ENCODE results near the gene CD276.
A peak's percentile ranks its signal among the peaks of the same experiment; 100 is the strongest.
"Not testable (repeated sequence)": the region's sequence is repeated elsewhere in the genome, so short reads cannot be mapped to it uniquely, and the experiment has no call there.

CD276 gene

GRCh38 chr15:73683777-73684580 lies at the start of gene CD276:
TSS of gene CD276 (plus strand) at chr15:73684383. CDS start at chr15:73699640, 15,257 bp downstream.
- no peak for DNase-seq (ENCODE audit: low spot score)

GRCh38 chr15:73637527-73637926 lies 46.7 kb upstream of the CD276 start:
- DNase-seq (ENCODE audit: low spot score): no peak

GRCh38 chr15:73639464-73639863 lies 44.7 kb upstream of the CD276 start:
- DNase-seq (ENCODE audit: low spot score): not testable (repeated sequence)

- no peak for DNase-seq (ENCODE audit: low spot score)
Observed at GRCh38 chr15:73647259-73648013, 36.7 kb upstream of the CD276 start.

GRCh38 chr15:73648014-73648295 lies 36.2 kb upstream of the CD276 start:
- DNase-seq (ENCODE audit: low spot score): no peak

- DNase-seq (ENCODE audit: low spot score): peak; percentile 60
Observed at GRCh38 chr15:73650416-73651126, 33.6 kb upstream of the CD276 start.

- DNase-seq (ENCODE audit: low spot score): no peak
Observed at GRCh38 chr15:73654659-73655058, 29.5 kb upstream of the CD276 start.

- no peak for DNase-seq (ENCODE audit: low spot score)
Observed at GRCh38 chr15:73655724-73656123, 28.5 kb upstream of the CD276 start.

GRCh38 chr15:73658645-73659044 lies 25.5 kb upstream of the CD276 start:
- DNase-seq (ENCODE audit: low spot score): no peak

- no peak for DNase-seq (ENCODE audit: low spot score)
Observed at GRCh38 chr15:73660455-73660854, 23.7 kb upstream of the CD276 start.

GRCh38 chr15:73674587-73674986 lies 9.6 kb upstream of the CD276 start:
- DNase-seq (ENCODE audit: low spot score): no peak

- no peak for DNase-seq (ENCODE audit: low spot score)
Observed at GRCh38 chr15:73677146-73677607, 7.0 kb upstream of the CD276 start.

GRCh38 chr15:73677733-73678132 lies 6.5 kb upstream of the CD276 start:
- DNase-seq (ENCODE audit: low spot score): no peak

- DNase-seq (ENCODE audit: low spot score): no peak
Observed at GRCh38 chr15:73678498-73678897, 5.7 kb upstream of the CD276 start.

GRCh38 chr15:73679180-73679579 lies 5.0 kb upstream of the CD276 start:
- no peak for DNase-seq (ENCODE audit: low spot score)

GRCh38 chr15:73679964-73680363 lies 4.2 kb upstream of the CD276 start:
- DNase-seq (ENCODE audit: low spot score): no peak

GRCh38 chr15:73680549-73680948 lies 3.6 kb upstream of the CD276 start:
- DNase-seq (ENCODE audit: low spot score): no peak

GRCh38 chr15:73681063-73681462 lies 3.1 kb upstream of the CD276 start:
- no peak for DNase-seq (ENCODE audit: low spot score)

- no peak for DNase-seq (ENCODE audit: low spot score)
Observed at GRCh38 chr15:73681856-73682599, 2.2 kb upstream of the CD276 start.

- DNase-seq (ENCODE audit: low spot score): no peak
Observed at GRCh38 chr15:73682600-73683090, 1.5 kb upstream of the CD276 start.

- DNase-seq (ENCODE audit: low spot score): no peak
Observed at GRCh38 chr15:73683257-73683776, 866 bp upstream of the CD276 start.
